Thoracic aorta (tissue), 2 donors: ENCODE data around the gene FAM53A. TPM values are rescaled to one million over a fixed set of nuclear protein-coding genes. Genes with fewer than 3 reads are reported as not detected.
"Not testable (repeated sequence)": the region's sequence is repeated elsewhere in the genome, so short reads cannot be mapped to it uniquely, and the experiment has no call there.

Experiments used
- ATAC-seq: fragments of 150-250 bp; one replicate; pipeline ENCODE4 v1.8.0; 2017; ENCODE audit warnings: low read depth; ENCODE audit not compliant: insufficient number of reproducible peaks, low FRiP score
- DNase-seq: peaks from one replicate; pipeline ENCODE4 v3.0.0-alpha.2; 2020; ENCODE audit warnings: low spot score
- H3K27ac ChIP-seq, 2 donors: fragments of 200-600 bp; sonication (generic); 1 replicate in 1 of 2; 2 replicates in 1 of 2; pipeline ENCODE4 v1.5.1; 2016; ENCODE audit warnings: mild to moderate bottlenecking in 2 of 2, moderate library complexity in 2 of 2
- H3K27me3 ChIP-seq: fragments of 200-600 bp; sonication (generic); replicated peaks from 2 replicates; pipeline ENCODE4 v1.6.0; 2016; ENCODE audit warnings: mild to moderate bottlenecking; ENCODE audit not compliant: insufficient read depth
- H3K36me3 ChIP-seq: fragments of 200-600 bp; sonication (generic); one replicate; pipeline ENCODE4 v1.5.1; 2016
- H3K4me1 ChIP-seq, 2 donors: fragments of 200-600 bp; sonication (generic); 1 replicate in 1 of 2; 2 replicates in 1 of 2; pipeline versions ENCODE4 v1.5.1 to v1.6.0; 2016; ENCODE audit warnings: low read depth in 2 of 2, mild to moderate bottlenecking in 1 of 2; ENCODE audit not compliant: control insufficient read depth in 1 of 2
- H3K4me3 ChIP-seq: fragments of 200-600 bp; sonication (generic); 2 replicates; pipeline ENCODE4 v1.5.1; 2016; ENCODE audit warnings: mild to moderate bottlenecking
- H3K9me3 ChIP-seq: fragments of 200-600 bp; sonication (generic); 2 replicates; pipeline ENCODE4 v1.5.1; 2016
- CTCF ChIP-seq: fragments of 200-600 bp; sonication (generic); IDR thresholded peaks from one replicate; pipeline ENCODE4 v1.5.1; 2019; ENCODE audit warnings: antibody characterized with exemption
- total RNA-seq, 2 donors: library from RNA; depleted of rRNA; stranded (reverse); fragments of >200 nt; gene quantifications; one replicate each; pipeline versions ENCODE4 v1.1.0 to v1.2.3, GENCODE V29; 2016

FAM53A gene
- total RNA-seq, 2 donors from 2014 or later, result 5.1 to 10.9 TPM

DNA sequence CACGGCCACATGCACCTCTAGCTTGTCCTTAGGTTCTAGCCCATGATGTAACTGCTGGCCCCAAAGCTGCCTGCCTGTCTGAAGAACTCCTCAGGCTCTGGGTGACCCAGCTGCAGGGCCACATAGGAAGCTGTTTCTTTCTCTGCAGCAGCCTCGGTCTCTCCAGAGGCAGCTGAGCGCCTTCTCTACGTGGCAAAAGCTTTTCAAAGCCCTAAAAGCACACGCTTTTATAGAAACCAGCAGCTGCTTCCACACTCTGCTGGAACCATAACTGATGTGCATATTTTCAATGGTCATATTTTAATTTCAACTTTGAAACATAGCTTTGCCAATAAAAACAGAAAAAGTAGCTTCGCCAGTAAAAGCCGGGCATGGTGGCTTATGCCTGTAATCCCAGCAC lies 37.4 kb downstream of the FAM53A start:
- no peaks in the 10 kb centered on the region for H3K9me3 ChIP-seq
- H3K27ac ChIP-seq, result no peak overlapping the region
- no peaks in the 10 kb centered on the region for H3K27me3 ChIP-seq
- no peaks in the 10 kb centered on the region for H3K36me3 ChIP-seq
- no peak for ATAC-seq
- H3K4me1 ChIP-seq, result peaks cover 4 to 26% of the 10 kb centered on the region in 2 donors
- no peak for TF ChIP-seq CTCF
- H3K4me3 ChIP-seq, result no peak overlapping the region
- DNase-seq, result no peak

- Histone ChIP-seq H3K4me3 (peak overlapping the region; percentile 41), H3K27me3 (no peaks in the 10 kb centered on the region)
These were observed 39.0 kb downstream of the FAM53A start for GRCh38 chr4:1644891-1645657.

GRCh38 chr4:1643971-1644735 lies 40.0 kb downstream of the FAM53A start:
- DNase-seq, result no peak
- no peak for TF ChIP-seq CTCF
- Histone ChIP-seq H3K4me3 (no peak overlapping the region), H3K27ac (no peak overlapping the region), H3K9me3 (no peaks in the 10 kb centered on the region), H3K27me3 (no peaks in the 10 kb centered on the region), H3K4me1 (peaks cover 4 to 26% of the 10 kb centered on the region in 2 donors), H3K36me3 (no peaks in the 10 kb centered on the region)
- ATAC-seq, result no peak

More at GRCh38 chr4:1644891-1645657, 39.0 kb downstream of the FAM53A start:
- Histone ChIP-seq H3K36me3 (no peaks in the 10 kb centered on the region), H3K27ac (no peak overlapping the region), H3K9me3 (no peaks in the 10 kb centered on the region), H3K4me1 (peaks cover 4 to 26% of the 10 kb centered on the region in 2 donors)
- no peak for TF ChIP-seq CTCF
- no peak for ATAC-seq
- DNase-seq, result no peak

GRCh38 chr4:1642196-1642951 lies 41.7 kb downstream of the FAM53A start:
- Histone ChIP-seq H3K4me3 (no peak overlapping the region), H3K9me3 (no peaks in the 10 kb centered on the region), H3K27ac (no peak overlapping the region), H3K4me1 (peaks cover 4 to 24% of the 10 kb centered on the region in 2 donors), H3K27me3 (no peaks in the 10 kb centered on the region), H3K36me3 (no peaks in the 10 kb centered on the region)
- DNase-seq (no peak), ATAC-seq (no peak)
- no peak for TF ChIP-seq CTCF

- no peak for DNase-seq
- no peak for ATAC-seq
- peaks cover 4 to 17% of the 10 kb centered on the region in 2 donors for H3K4me1 ChIP-seq
- no peaks in the 10 kb centered on the region for H3K9me3 ChIP-seq
- no peak for TF ChIP-seq CTCF
- H3K27ac ChIP-seq, result no peak overlapping the region
- H3K27me3 ChIP-seq, result no peaks in the 10 kb centered on the region
- no peaks in the 10 kb centered on the region for H3K36me3 ChIP-seq
- H3K4me3 ChIP-seq, result no peak overlapping the region
These were observed 42.4 kb downstream of the FAM53A start for GRCh38 chr4:1641671-1642070.

DNA sequence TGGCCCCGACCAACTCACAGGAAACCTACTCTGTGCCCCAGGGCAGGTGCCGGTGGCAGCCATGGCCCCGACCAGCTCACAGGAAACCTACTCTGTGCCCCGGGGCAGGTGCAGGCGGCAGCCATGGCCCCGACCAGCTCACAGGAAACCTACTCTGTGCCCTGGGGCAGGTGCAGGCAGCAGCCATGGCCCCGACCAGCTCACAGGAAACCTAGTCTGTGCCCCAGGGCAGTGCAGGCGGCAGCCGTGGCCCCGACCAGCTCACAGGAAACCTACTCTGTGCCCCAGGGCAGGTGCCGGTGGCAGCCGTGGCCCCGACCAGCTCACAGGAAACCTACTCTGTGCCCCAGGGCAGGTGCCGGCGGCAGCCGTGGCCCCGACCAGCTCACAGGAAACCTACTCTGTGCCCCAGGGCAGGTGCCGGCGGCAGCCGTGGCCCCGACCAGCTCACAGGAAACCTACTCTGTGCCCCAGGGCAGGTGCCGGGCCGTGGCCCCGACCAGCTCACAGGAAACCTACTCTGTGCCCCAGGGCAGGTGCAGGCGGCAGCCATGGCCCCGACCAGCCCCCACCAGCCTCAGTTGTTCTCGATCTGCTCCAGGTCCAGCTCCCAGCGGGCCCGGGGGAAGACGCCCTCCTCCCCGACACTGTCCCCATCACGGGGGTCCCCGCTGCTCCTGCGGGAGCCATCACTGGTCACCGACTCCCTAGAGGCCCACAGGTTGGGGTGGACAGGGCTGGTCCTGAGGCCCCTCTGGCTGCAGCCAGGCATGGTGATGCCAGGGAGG lies 43.2 kb downstream of the FAM53A start:
- DNase-seq, H3K4me3 ChIP-seq, H3K27me3 ChIP-seq, H3K36me3 ChIP-seq, ATAC-seq, H3K9me3 ChIP-seq, H3K27ac ChIP-seq: not testable (repeated sequence)
- peaks cover 4 to 15% of the 10 kb centered on the region in 2 donors for H3K4me1 ChIP-seq
